HepG2 (cell line): ENCODE measurements around the gene TOM1L2. TPM values are rescaled to one million over a fixed set of nuclear protein-coding genes. Genes with fewer than 3 reads are reported as not detected.

Source experiments
- GMEB2 ChIP-seq: IDR thresholded peaks from 2 replicates; pipeline ENCODE4 v1.6.1; 2016; ENCODE audit warnings: missing biosample characterization, missing genetic modification reagents, low read depth
- IKZF4 ChIP-seq: sonication (generic); formaldehyde crosslinking; IDR thresholded peaks from 2 replicates; pipeline ENCODE4 v1.5.1; 2020; ENCODE audit warnings: borderline replicate concordance, mild to moderate bottlenecking, low read depth, missing genetic modification reagents; ENCODE audit errors: not compliant biosample characterization
- JUN ChIP-seq: sonication (generic); formaldehyde crosslinking; IDR thresholded peaks from 2 replicates; pipeline ENCODE4 v1.4.0; 2020; ENCODE audit warnings: mild to moderate bottlenecking, missing genetic modification reagents
- MXD1 ChIP-seq: sonication (generic); formaldehyde crosslinking; IDR thresholded peaks from 2 replicates; pipeline ENCODE4 v1.4.0; 2020; ENCODE audit warnings: mild to moderate bottlenecking, missing genetic modification reagents
- NFIB ChIP-seq: sonication (generic); formaldehyde crosslinking; IDR thresholded peaks from 2 replicates; pipeline ENCODE4 v1.9.0; 2021; ENCODE audit warnings: missing genetic modification reagents, mild to moderate bottlenecking, borderline replicate concordance
- SIX1 ChIP-seq: sonication (generic); formaldehyde crosslinking; IDR thresholded peaks from 2 replicates; pipeline ENCODE4 v1.4.0; 2020; ENCODE audit warnings: missing genetic modification reagents, borderline replicate concordance
- STAT5B ChIP-seq: sonication (generic); formaldehyde crosslinking; IDR thresholded peaks from 2 replicates; pipeline ENCODE4 v1.4.0; 2020; ENCODE audit warnings: missing genetic modification reagents
- TBL1XR1 ChIP-seq: fragments of 150-350 bp; IDR thresholded peaks from 2 replicates; pipeline ENCODE4 v1.6.1; 2014; ENCODE audit warnings: borderline replicate concordance, low read length; ENCODE audit not compliant: partially characterized antibody
- TEF ChIP-seq: sonication (generic); formaldehyde crosslinking; IDR thresholded peaks from 2 replicates; pipeline ENCODE4 v1.5.0; 2020; ENCODE audit warnings: missing genetic modification reagents
- TSC22D2 ChIP-seq: sonication (generic); formaldehyde crosslinking; IDR thresholded peaks from 2 replicates; pipeline ENCODE4 v1.5.1; 2020; ENCODE audit warnings: missing genetic modification reagents, mild to moderate bottlenecking, borderline replicate concordance
- XBP1 ChIP-seq: sonication (generic); formaldehyde crosslinking; IDR thresholded peaks from 2 replicates; pipeline ENCODE4 v1.5.0; 2020; ENCODE audit warnings: missing genetic modification reagents
- ZNF232 ChIP-seq: sonication (generic); formaldehyde crosslinking; IDR thresholded peaks from 2 replicates; pipeline ENCODE4 v1.4.0; 2020; ENCODE audit warnings: missing genetic modification reagents, borderline replicate concordance
- ZNF234 ChIP-seq: sonication (generic); formaldehyde crosslinking; conservative IDR thresholded peaks from 2 replicates; pipeline ENCODE4 v1.5.1; 2020; ENCODE audit warnings: mild to moderate bottlenecking, missing genetic modification reagents
- ZNF350 ChIP-seq: sonication (generic); formaldehyde crosslinking; IDR thresholded peaks from 2 replicates; pipeline ENCODE4 v1.4.0; 2020; ENCODE audit warnings: mild to moderate bottlenecking, low read depth, missing genetic modification reagents, borderline replicate concordance
- ZNF382 ChIP-seq: sonication (generic); formaldehyde crosslinking; IDR thresholded peaks from 2 replicates; pipeline ENCODE4 v1.5.0; 2020; ENCODE audit warnings: missing genetic modification reagents, mild to moderate bottlenecking, borderline replicate concordance
- ZNF432 ChIP-seq: sonication (generic); formaldehyde crosslinking; IDR thresholded peaks from 2 replicates; pipeline ENCODE4 v1.5.0; 2020; ENCODE audit warnings: missing genetic modification reagents, mild to moderate bottlenecking, borderline replicate concordance
- ZNF451 ChIP-seq: sonication (generic); formaldehyde crosslinking; IDR thresholded peaks from 2 replicates; pipeline ENCODE4 v1.5.0; 2020; ENCODE audit warnings: mild to moderate bottlenecking, missing genetic modification reagents
- ZNF460 ChIP-seq: sonication (generic); formaldehyde crosslinking; IDR thresholded peaks from 2 replicates; pipeline ENCODE4 v1.5.1; 2020; ENCODE audit warnings: missing genetic modification reagents, mild to moderate bottlenecking, borderline replicate concordance
- ZNF574 ChIP-seq: sonication (generic); formaldehyde crosslinking; IDR thresholded peaks from 2 replicates; pipeline ENCODE4 v1.4.0; 2020; ENCODE audit warnings: missing genetic modification reagents
- ZNF597 ChIP-seq: sonication (generic); formaldehyde crosslinking; IDR thresholded peaks from 2 replicates; pipeline ENCODE4 v1.5.0; 2020; ENCODE audit warnings: missing genetic modification reagents
- ZNF761 ChIP-seq: sonication (generic); formaldehyde crosslinking; conservative IDR thresholded peaks from 2 replicates; pipeline ENCODE4 v1.4.0; 2020; ENCODE audit warnings: mild to moderate bottlenecking, missing genetic modification reagents
- ZNF878 ChIP-seq: sonication (generic); formaldehyde crosslinking; IDR thresholded peaks from 2 replicates; pipeline ENCODE4 v1.8.1; 2023; ENCODE audit warnings: mild to moderate bottlenecking, missing genetic modification reagents, moderate library complexity
- ZZZ3 ChIP-seq: sonication (generic); formaldehyde crosslinking; IDR thresholded peaks from 2 replicates; pipeline ENCODE4 v1.4.0; 2020; ENCODE audit warnings: missing genetic modification reagents, mild to moderate bottlenecking, borderline replicate concordance
- polyA plus RNA-seq, 8 experiments: library from polyadenylated mRNA; depleted of rRNA in 3 of 8; stranded (reverse) in 7 of 8; unstranded in 1 of 8; fragments of >200 nt; fragmentation: Illumina TruSeq in 4 of 8; extraction: Trizol in 4 of 8; gene quantifications; 2 replicates each; pipeline versions ENCODE4 v1.2.1 to v1.2.3, GENCODE V29; 2011 to 2016; ENCODE audit warnings: low read depth in 4 of 8, missing spikeins in 1 of 8, mixed read lengths in 1 of 8; ENCODE audit not compliant: insufficient read depth in 1 of 8
- total RNA-seq, 5 experiments: library from RNA; depleted of rRNA; stranded (reverse); fragments of >200 nt; fragmentation: Illumina TruSeq; extraction: Trizol; gene quantifications; 2 replicates each; pipeline ENCODE4 v1.2.3, GENCODE V29; 2016; ENCODE audit warnings: low read depth in 1 of 5

The TOM1L2 gene
- total and polyA plus RNA-seq, 2 of the 13 experiments (the other 11 are each of a cell fraction or from before 2014, with no cell fraction given), result 4.7 to 7.4 TPM

- TF ChIP-seq ZNF460 (CRISPR knock-in tag), result no peak
- no peak for TF ChIP-seq ZZZ3
- TF ChIP-seq MXD1 (CRISPR knock-in tag), result no peak
- TF ChIP-seq ZNF574, result 0 out of 2 replicates have a peak, but pooled peaks have one; percentile 19
- no peak for TF ChIP-seq TEF
- TF ChIP-seq JUN (CRISPR knock-in tag), result no peak
- no peak for TF ChIP-seq ZNF432 (CRISPR knock-in tag)
- no peak for TF ChIP-seq XBP1 (CRISPR knock-in tag)
- no peak for TF ChIP-seq IKZF4 (CRISPR knock-in tag)
- no peak for TF ChIP-seq ZNF234 (CRISPR knock-in tag)
- TF ChIP-seq TBL1XR1, result no peak
- TF ChIP-seq ZNF232 (CRISPR knock-in tag), result no peak
- no peak for TF ChIP-seq NFIB
- no peak for TF ChIP-seq SIX1 (CRISPR knock-in tag)
- no peak for TF ChIP-seq ZNF451
- TF ChIP-seq ZNF382, result no peak
- no peak for TF ChIP-seq TSC22D2 (CRISPR knock-in tag)
- TF ChIP-seq GMEB2 (CRISPR knock-in tag), result no peak
- no peak for TF ChIP-seq ZNF350 (CRISPR knock-in tag)
- TF ChIP-seq STAT5B (CRISPR knock-in tag), result no peak
- TF ChIP-seq ZNF878 (CRISPR knock-in tag), result no peak
- TF ChIP-seq ZNF597 (CRISPR knock-in tag), result no peak
- TF ChIP-seq ZNF761 (CRISPR knock-in tag), result no peak
Measured at GRCh38 chr17:17859909-17860765, 112.1 kb downstream of the TOM1L2 start (continued).
